ENCODE data around the gene GGT5. TPM values are rescaled to one million over a fixed set of nuclear protein-coding genes. Genes with fewer than 3 reads are reported as not detected.
"Not testable (repeated sequence)": the region's sequence is repeated elsewhere in the genome, so short reads cannot be mapped to it uniquely, and the experiment has no call there.

Gene GGT5
- total RNA-seq, 1 donor from 2014 or later, result 2.1 TPM

DNA sequence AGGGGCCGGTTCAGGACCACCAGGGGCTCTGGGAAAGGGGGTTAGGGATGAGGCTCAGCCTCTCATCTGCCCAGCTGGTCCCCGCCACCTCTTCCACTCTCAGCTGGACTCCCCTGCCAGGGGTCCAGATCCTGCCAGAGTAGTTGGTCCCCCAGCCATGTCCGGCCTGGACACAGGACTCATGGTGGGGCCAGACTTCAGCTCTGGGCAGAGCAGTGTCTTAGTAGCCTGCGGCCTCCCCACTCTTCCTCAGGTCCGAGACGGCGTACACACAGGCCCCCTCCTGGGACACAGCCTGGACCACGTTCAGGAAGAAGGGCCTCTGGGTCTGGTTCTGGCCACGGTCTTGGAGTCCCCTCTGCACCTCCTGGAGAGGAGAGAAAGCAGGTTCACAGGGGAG, 25.1 kb downstream of the GGT5 start:
- Histone ChIP-seq H3K9ac (ENCODE audit: low read depth in 1 of 3, low read length in 3 of 3) (no peak overlapping the region), H3K4me1 (ENCODE audit: control insufficient read depth in 3 of 3, insufficient read depth in 3 of 3, low read length in 3 of 3) (peaks cover 0 to under 1% (median 0%) of the 10 kb centered on the region in 3 donors), H3K36me3 (ENCODE audit: control insufficient read depth in 3 of 3, insufficient read depth in 3 of 3, low read length in 3 of 3) (peaks cover 0 to 5% (median 4%) of the 10 kb centered on the region in 3 donors), H3K9me3 (ENCODE audit: control insufficient read depth in 3 of 3, low read length in 3 of 3) (peaks cover 0 to 3% (median under 1%) of the 10 kb centered on the region in 3 donors), H3K4me3 (ENCODE audit: low read length in 3 of 3) (no peak overlapping the region), H3K27ac (ENCODE audit: low read depth, low read length) (no peak overlapping the region), H3K27me3 (ENCODE audit: control insufficient read depth in 3 of 3, insufficient read depth in 3 of 3, low read length in 3 of 3) (peaks cover 0 to 4% (median 0%) of the 10 kb centered on the region in 3 donors)

DNA sequence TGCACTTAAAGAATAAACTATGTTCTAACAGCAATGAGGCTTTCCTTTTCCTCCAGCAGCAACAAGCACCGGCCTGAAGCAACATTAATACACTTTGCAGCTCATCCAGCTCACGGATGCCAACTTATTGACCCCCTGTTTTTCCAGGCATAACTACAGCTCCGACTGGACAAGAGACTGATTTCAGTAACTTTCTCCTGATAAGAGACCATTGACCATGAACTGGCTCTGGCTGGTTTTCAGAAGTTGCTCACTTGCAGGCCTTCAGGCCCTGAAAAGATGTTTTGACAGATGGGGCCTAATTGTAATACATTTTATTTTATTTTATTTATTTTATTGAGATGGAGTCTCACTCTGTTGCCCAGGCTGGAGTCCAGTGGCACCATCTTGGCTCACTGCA, 27.5 kb downstream of the GGT5 start:
- Histone ChIP-seq H3K27ac (ENCODE audit: low read depth, low read length) (no peak overlapping the region), H3K4me3 (ENCODE audit: low read length in 3 of 3) (no peak overlapping the region), H3K4me1 (ENCODE audit: control insufficient read depth in 3 of 3, insufficient read depth in 3 of 3, low read length in 3 of 3) (peaks cover 0 to 2% (median 0%) of the 10 kb centered on the region in 3 donors), H3K9ac (ENCODE audit: low read depth in 1 of 3, low read length in 3 of 3) (no peak overlapping the region), H3K27me3 (ENCODE audit: control insufficient read depth in 3 of 3, insufficient read depth in 3 of 3, low read length in 3 of 3) (peaks cover 0 to 7% (median 0%) of the 10 kb centered on the region in 3 donors), H3K36me3 (ENCODE audit: control insufficient read depth in 3 of 3, insufficient read depth in 3 of 3, low read length in 3 of 3) (peaks cover 0 to 2% (median 2%) of the 10 kb centered on the region in 3 donors), H3K9me3 (ENCODE audit: control insufficient read depth in 3 of 3, low read length in 3 of 3) (no peaks in the 10 kb centered on the region)

DNA sequence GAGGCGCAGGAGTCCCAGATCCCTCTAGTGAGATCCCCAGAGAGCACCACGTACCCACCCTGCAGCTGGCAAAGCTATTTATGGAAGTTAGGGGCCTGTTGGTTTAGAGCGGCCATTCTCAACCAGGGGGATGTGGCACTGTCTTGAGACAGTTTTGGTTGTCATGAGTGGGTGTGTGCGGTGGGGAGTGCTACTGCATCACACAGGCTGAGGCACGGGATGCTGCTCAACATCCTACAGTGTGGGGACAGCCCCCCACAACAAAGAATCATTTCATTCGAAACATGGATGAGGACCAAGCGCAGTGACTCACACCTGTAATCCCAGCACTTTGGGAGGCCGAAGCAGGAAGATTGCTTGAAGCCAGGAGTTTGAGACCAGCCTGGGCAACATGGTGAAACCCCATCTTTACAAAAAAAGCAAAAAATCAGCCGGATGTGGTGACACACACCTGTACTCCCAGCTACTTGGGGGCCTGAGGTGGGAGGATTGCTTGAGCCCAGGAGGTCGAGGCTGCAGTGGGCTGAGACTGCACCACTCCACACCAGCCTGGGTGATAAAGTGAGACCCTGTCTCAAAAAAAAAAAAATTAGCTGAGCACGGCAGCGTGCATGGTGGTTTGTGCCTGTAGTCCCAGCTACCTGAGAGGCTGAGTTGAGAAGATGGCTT, 28.2 kb downstream of the GGT5 start:
- Histone ChIP-seq H3K27me3 (ENCODE audit: control insufficient read depth in 3 of 3, insufficient read depth in 3 of 3, low read length in 3 of 3) (peaks cover 0 to 7% (median 0%) of the 10 kb centered on the region in 3 donors), H3K4me3 (ENCODE audit: low read length in 3 of 3) (no peak overlapping the region), H3K9me3 (ENCODE audit: control insufficient read depth in 3 of 3, low read length in 3 of 3) (no peaks in the 10 kb centered on the region)

DNA sequence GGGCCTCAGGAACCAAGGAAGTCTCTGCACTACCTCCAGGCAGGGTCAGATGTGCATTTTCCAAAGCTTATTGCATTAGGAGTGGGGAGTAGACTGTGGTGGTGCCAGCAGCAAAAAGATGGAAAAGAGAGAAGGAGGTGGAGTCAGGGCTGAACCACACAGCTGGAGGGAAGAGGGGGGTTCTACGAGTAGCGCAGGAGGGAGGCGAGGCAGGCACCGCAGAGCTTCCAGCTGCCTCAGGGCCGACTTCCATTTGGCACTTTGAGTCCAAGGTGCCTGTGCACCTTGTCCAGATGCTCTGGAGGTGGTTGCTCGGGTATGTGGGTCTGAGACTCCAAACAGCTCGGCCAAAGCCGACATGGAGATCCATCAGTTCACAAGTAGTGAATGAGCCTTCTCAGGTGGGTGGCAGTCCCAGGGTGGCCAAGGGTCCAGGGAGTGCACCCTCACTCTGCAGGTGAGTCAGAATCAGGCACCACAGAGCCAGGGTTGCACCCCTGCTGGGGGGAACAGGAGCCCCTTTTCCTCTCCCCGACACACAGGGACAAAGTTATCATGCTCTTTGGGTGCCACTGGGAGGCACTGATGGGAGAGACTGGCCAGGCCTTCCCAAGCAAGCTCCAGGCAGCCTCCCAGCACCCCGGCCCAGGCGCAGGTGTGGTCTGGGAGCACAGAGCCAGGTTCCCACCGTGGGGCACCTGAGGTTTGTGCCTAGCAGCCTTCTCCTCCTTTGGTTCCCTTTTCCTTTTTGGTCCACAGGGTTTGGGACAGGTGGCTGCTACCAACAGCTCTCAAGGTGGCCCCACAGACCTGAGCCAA, 30.2 kb downstream of the GGT5 start:
- Histone ChIP-seq H3K36me3 (ENCODE audit: control insufficient read depth in 3 of 3, insufficient read depth in 3 of 3, low read length in 3 of 3) (no peaks in the 10 kb centered on the region), H3K4me3 (ENCODE audit: low read length in 3 of 3) (no peak overlapping the region), H3K9ac (ENCODE audit: low read depth in 1 of 3, low read length in 3 of 3) (no peak overlapping the region), H3K4me1 (ENCODE audit: control insufficient read depth in 3 of 3, insufficient read depth in 3 of 3, low read length in 3 of 3) (peaks cover 0 to 2% (median 0%) of the 10 kb centered on the region in 3 donors), H3K9me3 (ENCODE audit: control insufficient read depth in 3 of 3, low read length in 3 of 3) (no peaks in the 10 kb centered on the region), H3K27me3 (ENCODE audit: control insufficient read depth in 3 of 3, insufficient read depth in 3 of 3, low read length in 3 of 3) (peaks cover 0 to 7% (median 0%) of the 10 kb centered on the region in 3 donors), H3K27ac (ENCODE audit: low read depth, low read length) (no peak overlapping the region)

More for the DNA sequence above, 28.2 kb downstream of the GGT5 start:
- peaks cover 0 to 2% (median 2%) of the 10 kb centered on the region in 3 donors for H3K36me3 ChIP-seq (ENCODE audit: control insufficient read depth in 3 of 3, insufficient read depth in 3 of 3, low read length in 3 of 3)
- H3K4me1 ChIP-seq (ENCODE audit: control insufficient read depth in 3 of 3, insufficient read depth in 3 of 3, low read length in 3 of 3), result peaks cover 0 to 2% (median 0%) of the 10 kb centered on the region in 3 donors
- no peak overlapping the region for H3K27ac ChIP-seq (ENCODE audit: low read depth, low read length)
- H3K9ac ChIP-seq (ENCODE audit: low read depth in 1 of 3, low read length in 3 of 3), result no peak overlapping the region

DNA sequence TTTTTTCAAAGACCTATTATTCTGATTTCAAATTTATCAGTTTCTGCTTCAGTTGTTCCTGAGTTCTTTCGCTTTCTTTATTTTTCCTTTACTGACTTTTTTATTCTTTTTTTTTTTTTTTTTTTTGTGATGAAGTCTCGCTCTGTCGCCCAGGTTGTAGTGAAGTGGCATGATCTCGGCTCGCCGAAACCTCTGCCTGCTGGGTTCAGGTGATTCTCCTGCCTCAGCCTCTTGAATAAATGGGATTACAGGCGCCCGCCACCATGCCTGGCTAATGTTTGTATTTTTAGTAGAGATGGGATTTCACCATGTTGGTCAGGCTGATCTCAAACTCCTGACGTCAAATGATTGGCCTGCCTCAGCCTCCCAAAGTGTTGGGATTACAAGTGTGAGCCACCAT, 31.8 kb downstream of the GGT5 start:
- not testable (repeated sequence) for H3K4me1 ChIP-seq (ENCODE audit: control insufficient read depth in 3 of 3, insufficient read depth in 3 of 3, low read length in 3 of 3); H3K27me3 ChIP-seq (ENCODE audit: control insufficient read depth in 3 of 3, insufficient read depth in 3 of 3, low read length in 3 of 3); H3K9ac ChIP-seq (ENCODE audit: low read depth in 1 of 3, low read length in 3 of 3); H3K36me3 ChIP-seq (ENCODE audit: control insufficient read depth in 3 of 3, insufficient read depth in 3 of 3, low read length in 3 of 3); H3K27ac ChIP-seq (ENCODE audit: low read depth, low read length); H3K4me3 ChIP-seq (ENCODE audit: low read length in 3 of 3); H3K9me3 ChIP-seq (ENCODE audit: control insufficient read depth in 3 of 3, low read length in 3 of 3)

DNA sequence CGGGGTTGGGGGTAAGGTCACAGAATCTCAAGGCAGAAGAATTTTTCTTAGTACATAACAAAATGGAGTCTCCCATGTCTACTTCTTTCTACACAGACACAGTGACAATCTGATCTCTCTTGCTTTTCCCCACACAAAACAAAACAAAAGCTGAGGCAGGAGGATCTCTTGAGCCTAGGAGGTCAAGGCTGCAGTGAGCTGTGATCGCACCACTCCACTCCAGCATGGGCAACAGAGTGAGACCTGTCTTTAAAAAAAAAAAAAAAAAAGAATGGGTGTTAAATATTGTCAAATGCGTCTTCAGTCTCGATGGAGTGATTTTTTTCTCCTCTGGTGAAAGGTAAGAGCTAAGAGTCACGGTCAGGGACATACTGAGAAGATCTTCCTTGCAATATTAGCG, 33.2 kb downstream of the GGT5 start:
- not testable (repeated sequence) for H3K9me3 ChIP-seq (ENCODE audit: control insufficient read depth in 3 of 3, low read length in 3 of 3); H3K36me3 ChIP-seq (ENCODE audit: control insufficient read depth in 3 of 3, insufficient read depth in 3 of 3, low read length in 3 of 3); H3K4me3 ChIP-seq (ENCODE audit: low read length in 3 of 3); H3K9ac ChIP-seq (ENCODE audit: low read depth in 1 of 3, low read length in 3 of 3); H3K27me3 ChIP-seq (ENCODE audit: control insufficient read depth in 3 of 3, insufficient read depth in 3 of 3, low read length in 3 of 3); H3K27ac ChIP-seq (ENCODE audit: low read depth, low read length)
- peaks cover 3 to 13% (median 5%) of the 10 kb centered on the region in 3 donors for H3K4me1 ChIP-seq (ENCODE audit: control insufficient read depth in 3 of 3, insufficient read depth in 3 of 3, low read length in 3 of 3)

DNA sequence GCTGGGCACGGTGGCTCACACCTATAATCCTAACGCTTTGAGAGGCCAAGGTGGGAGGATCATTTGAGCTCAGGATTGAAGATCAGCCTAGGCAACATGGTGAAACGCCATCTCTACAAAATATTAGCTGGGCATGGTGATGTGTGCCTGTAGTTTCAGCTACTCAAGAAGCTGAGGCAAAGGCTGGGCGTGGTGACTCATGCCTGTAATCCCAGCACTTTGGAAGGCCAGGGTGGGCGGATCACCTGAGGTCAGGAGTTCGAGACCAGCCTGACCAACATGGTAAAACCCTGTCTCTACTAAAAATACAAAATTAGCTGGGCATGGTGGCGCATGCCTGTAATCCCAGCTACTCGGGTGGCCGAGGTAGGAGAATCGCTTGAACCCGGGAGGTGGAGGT, 34.5 kb downstream of the GGT5 start:
- not testable (repeated sequence) for H3K9me3 ChIP-seq (ENCODE audit: control insufficient read depth in 3 of 3, low read length in 3 of 3); H3K4me3 ChIP-seq (ENCODE audit: low read length in 3 of 3); H3K36me3 ChIP-seq (ENCODE audit: control insufficient read depth in 3 of 3, insufficient read depth in 3 of 3, low read length in 3 of 3); H3K27ac ChIP-seq (ENCODE audit: low read depth, low read length); H3K9ac ChIP-seq (ENCODE audit: low read depth in 1 of 3, low read length in 3 of 3); H3K27me3 ChIP-seq (ENCODE audit: control insufficient read depth in 3 of 3, insufficient read depth in 3 of 3, low read length in 3 of 3)
- H3K4me1 ChIP-seq (ENCODE audit: control insufficient read depth in 3 of 3, insufficient read depth in 3 of 3, low read length in 3 of 3), result peaks cover 3 to 18% (median 5%) of the 10 kb centered on the region in 3 donors

DNA sequence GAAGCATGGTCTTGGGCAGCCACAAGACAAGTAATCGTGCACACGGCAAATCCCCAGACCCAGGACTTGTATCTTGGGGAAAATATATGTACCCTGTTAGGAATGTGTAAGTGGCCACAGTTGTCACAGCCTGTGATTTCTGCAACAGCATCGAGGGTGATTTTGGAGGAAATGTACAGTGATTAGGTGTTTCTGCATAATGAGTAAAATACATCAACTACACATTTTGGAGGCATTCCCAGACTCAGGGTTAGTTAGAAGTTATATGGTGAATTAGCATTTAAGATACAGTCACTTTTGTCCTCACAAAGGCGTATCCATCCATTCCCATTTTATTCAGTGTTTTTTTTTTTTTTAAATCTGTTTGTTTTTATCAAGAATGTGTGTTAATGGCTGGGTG, 35.2 kb downstream of the GGT5 start:
- no peaks in the 10 kb centered on the region for H3K36me3 ChIP-seq (ENCODE audit: control insufficient read depth in 3 of 3, insufficient read depth in 3 of 3, low read length in 3 of 3)
- no peak overlapping the region for H3K27ac ChIP-seq (ENCODE audit: low read depth, low read length)
- no peak overlapping the region for H3K9ac ChIP-seq (ENCODE audit: low read depth in 1 of 3, low read length in 3 of 3)
- peaks cover 0 to 3% (median 0%) of the 10 kb centered on the region in 3 donors for H3K27me3 ChIP-seq (ENCODE audit: control insufficient read depth in 3 of 3, insufficient read depth in 3 of 3, low read length in 3 of 3)
- H3K9me3 ChIP-seq (ENCODE audit: control insufficient read depth in 3 of 3, low read length in 3 of 3), result no peaks in the 10 kb centered on the region
- peaks cover 3 to 18% (median 4%) of the 10 kb centered on the region in 3 donors for H3K4me1 ChIP-seq (ENCODE audit: control insufficient read depth in 3 of 3, insufficient read depth in 3 of 3, low read length in 3 of 3)
- no peak overlapping the region for H3K4me3 ChIP-seq (ENCODE audit: low read length in 3 of 3)

DNA sequence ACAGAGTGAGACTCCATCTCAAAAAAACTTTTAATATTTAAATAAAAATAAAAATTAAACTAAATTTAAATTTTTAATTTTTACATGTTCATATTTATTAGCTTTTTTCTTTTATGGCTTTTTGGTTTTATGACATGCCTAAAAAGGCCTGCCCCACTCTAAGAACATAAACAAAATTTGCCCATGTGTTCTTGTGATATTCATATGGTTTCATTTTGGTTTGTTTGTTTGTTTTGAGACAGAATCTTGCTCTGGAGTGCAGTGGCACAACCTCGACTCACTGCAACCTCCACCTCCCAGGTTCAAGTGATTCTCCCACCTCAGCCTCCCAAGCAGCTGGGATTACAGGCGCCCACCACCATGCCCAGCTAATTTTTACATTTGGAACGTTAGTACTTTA, 35.9 kb downstream of the GGT5 start:
- Histone ChIP-seq H3K9ac (ENCODE audit: low read depth in 1 of 3, low read length in 3 of 3) (no peak overlapping the region), H3K36me3 (ENCODE audit: control insufficient read depth in 3 of 3, insufficient read depth in 3 of 3, low read length in 3 of 3) (no peaks in the 10 kb centered on the region), H3K27ac (ENCODE audit: low read depth, low read length) (no peak overlapping the region), H3K4me3 (ENCODE audit: low read length in 3 of 3) (no peak overlapping the region), H3K27me3 (ENCODE audit: control insufficient read depth in 3 of 3, insufficient read depth in 3 of 3, low read length in 3 of 3) (no peaks in the 10 kb centered on the region), H3K4me1 (ENCODE audit: control insufficient read depth in 3 of 3, insufficient read depth in 3 of 3, low read length in 3 of 3) (peaks cover 3 to 18% (median 4%) of the 10 kb centered on the region in 3 donors), H3K9me3 (ENCODE audit: control insufficient read depth in 3 of 3, low read length in 3 of 3) (no peaks in the 10 kb centered on the region)
